IMR-90 (cell line): ENCODE results near the gene OSBPL6. TPM values are rescaled to one million over a fixed set of nuclear protein-coding genes. Genes with fewer than 3 reads are reported as not detected.

ENCODE experiments used
- ATAC-seq: fragments of 200-7000 bp; cut with Tn5 transposase; 2 replicates; pipeline ENCODE4 v1.9.1; 2020; ENCODE audit warnings: low read depth, mild to moderate bottlenecking, moderate library complexity
- BruUV-seq: library from RNA; stranded (reverse); fragments of 400-500 nt; replicated peaks from 2 replicates; lab custom pipeline; 2021; lab: Mats Ljungman, UMichigan
- CTCF ChIA-PET: fragments of 300-600 bp; formaldehyde crosslinking; extraction: SDS; loops from one replicate; lab custom pipeline; 2021; ENCODE audit warnings: antibody characterized with exemption; lab: Yijun Ruan, JAX
- POLR2A ChIA-PET: fragments of 300-600 bp; sonication (Branson Sonifier 250); formaldehyde crosslinking; loops from one replicate; lab custom pipeline; 2022; ENCODE audit warnings: antibody characterized with exemption; ENCODE audit not compliant: unreplicated experiment; lab: Charles Lee
- DNase-seq: peaks from one replicate; pipeline ENCODE4 v3.0.0; 2013
- H2AFZ ChIP-seq: replicated peaks from 2 replicates; pipeline ENCODE3; 2013; ENCODE audit warnings: low read length, mild to moderate bottlenecking; ENCODE audit not compliant: poor library complexity
- H2AK5ac ChIP-seq: 2 replicates; pipeline ENCODE4 v1.6.1; 2013; ENCODE audit warnings: low read depth, low read length, inconsistent platforms
- H2AK9ac ChIP-seq: replicated peaks from 2 replicates; pipeline ENCODE3; 2013; ENCODE audit warnings: mild to moderate bottlenecking, low read depth, low read length, moderate library complexity; ENCODE audit not compliant: poor library complexity
- H2BK120ac ChIP-seq: 2 replicates; pipeline ENCODE4 v1.6.1; 2013; ENCODE audit warnings: low read depth, low read length, inconsistent platforms
- H2BK15ac ChIP-seq: 3 replicates; pipeline ENCODE4 v1.6.1; 2013; ENCODE audit warnings: low read depth, low read length, inconsistent platforms
- H2BK20ac ChIP-seq: 2 replicates; pipeline ENCODE4 v1.6.1; 2013; ENCODE audit warnings: low read depth, mild to moderate bottlenecking, inconsistent platforms, low read length, moderate library complexity
- H2BK5ac ChIP-seq: 2 replicates; pipeline ENCODE4 v1.6.1; 2013; ENCODE audit warnings: mild to moderate bottlenecking, low read depth, low read length, inconsistent platforms; ENCODE audit not compliant: poor library complexity, severe bottlenecking
- H3K14ac ChIP-seq: replicated peaks from 2 replicates; pipeline ENCODE4 v1.6.1; 2013; ENCODE audit warnings: low read depth, low read length, inconsistent platforms
- H3K18ac ChIP-seq: 2 replicates; pipeline ENCODE4 v1.6.1; 2013; ENCODE audit warnings: low read depth, low read length, control low read depth
- H3K23ac ChIP-seq: 2 replicates; pipeline ENCODE4 v1.6.1; 2013; ENCODE audit warnings: low read depth, low read length, inconsistent platforms
- H3K27ac ChIP-seq: 2 replicates; pipeline ENCODE4 v1.5.1; 2013; ENCODE audit warnings: mild to moderate bottlenecking, control low read depth, low read length; ENCODE audit not compliant: insufficient read depth
- H3K27me3 ChIP-seq: 2 replicates; pipeline ENCODE4 v1.6.1; 2013; ENCODE audit warnings: low read length; ENCODE audit not compliant: control insufficient read depth, insufficient read depth
- H3K36me3 ChIP-seq: 2 replicates; pipeline ENCODE4 v1.6.1; 2013; ENCODE audit warnings: low read length, mixed read lengths; ENCODE audit not compliant: control insufficient read depth, insufficient read depth
- H3K4ac ChIP-seq: 2 replicates; pipeline ENCODE4 v1.6.1; 2013; ENCODE audit warnings: low read depth, low read length, inconsistent platforms
- H3K4me1 ChIP-seq: 2 replicates; pipeline ENCODE4 v1.6.1; 2013; ENCODE audit warnings: low read length, mixed read lengths; ENCODE audit not compliant: control insufficient read depth, insufficient read depth
- H3K4me2 ChIP-seq: 2 replicates; pipeline ENCODE4 v1.6.1; 2013; ENCODE audit warnings: low read depth, mild to moderate bottlenecking, control low read depth, low read length, moderate library complexity
- H3K4me3 ChIP-seq: 2 replicates; pipeline ENCODE4 v1.5.1; 2013; ENCODE audit warnings: low read depth, mild to moderate bottlenecking, control low read depth, low read length, moderate library complexity; ENCODE audit not compliant: insufficient read depth
- H3K56ac ChIP-seq: 2 replicates; pipeline ENCODE4 v1.6.1; 2013; ENCODE audit warnings: low read length, inconsistent platforms; ENCODE audit not compliant: insufficient read depth; ENCODE audit errors: extremely low read depth
- H3K79me1 ChIP-seq, 2 experiments: 2 replicates each; pipeline ENCODE4 v1.6.1; 2013; ENCODE audit warnings: low read length in 2 of 2, inconsistent platforms in 1 of 2, low read depth in 1 of 2
- H3K9ac ChIP-seq: 2 replicates; pipeline ENCODE4 v1.6.1; 2013; ENCODE audit warnings: low read depth, low read length, control low read depth
- H3K9me1 ChIP-seq: 2 replicates; pipeline ENCODE4 v1.6.1; 2013; ENCODE audit warnings: low read length, inconsistent platforms; ENCODE audit not compliant: insufficient read depth
- H3K9me3 ChIP-seq: 2 replicates; pipeline ENCODE4 v1.6.1; 2013; ENCODE audit warnings: low read length; ENCODE audit not compliant: control insufficient read depth, insufficient read depth
- H4K20me1 ChIP-seq: 2 replicates; pipeline ENCODE4 v1.6.1; 2013; ENCODE audit warnings: low read length, inconsistent platforms; ENCODE audit not compliant: insufficient read depth
- H4K5ac ChIP-seq: 2 replicates; pipeline ENCODE4 v1.6.1; 2013; ENCODE audit warnings: mild to moderate bottlenecking, low read depth, low read length, control low read depth
- H4K8ac ChIP-seq, 2 experiments: 2 replicates each; pipeline ENCODE4 v1.6.1; 2013; ENCODE audit warnings: low read depth in 2 of 2, low read length in 2 of 2, control low read depth in 1 of 2, inconsistent platforms in 1 of 2
- H4K91ac ChIP-seq: 2 replicates; pipeline ENCODE4 v1.6.1; 2013; ENCODE audit warnings: low read depth, low read length, inconsistent platforms; ENCODE audit not compliant: insufficient read depth
- NFE2L2 ChIP-seq: fragments of 150-350 bp; IDR thresholded peaks from 2 replicates; pipeline ENCODE4 v1.6.1; 2016; ENCODE audit warnings: low read depth, mild to moderate bottlenecking, low read length
- WGBS, 2 experiments: methylation state at CpG; one replicate each; pipeline versions ENCODE4 v1.1.5 to v1.1.7; 2013; ENCODE audit warnings: missing lambda C conversion rate in 2 of 2; ENCODE audit not compliant: insufficient read length in 1 of 2; ENCODE audit errors: extremely low coverage in 2 of 2; 5-methylcytosine and 5-hydroxymethylcytosine counted together
- dilution Hi-C: fragments of 300-500 bp; cut with HindIII; formaldehyde crosslinking; loops from one replicate; pipeline ENCODE4 v1.14.3; 2018; ENCODE audit warnings: low sequenced_read_pairs; ENCODE audit not compliant: unreplicated experiment
- in situ Hi-C: fragments of 300-500 bp; cut with MboI; formaldehyde crosslinking; loops from 3 replicates; pipeline ENCODE4 v1.14.3; 2019; ENCODE audit warnings: low sequenced_read_pairs, inconsistent platforms, mixed read lengths
- intact Hi-C: fragments of 100-400 bp; cut with micrococcal nuclease; formaldehyde crosslinking; loops from 2 replicates; pipeline ENCODE4 v1.10.0; 2022
- polyA plus RNA-seq, 3 experiments: library from polyadenylated mRNA; depleted of rRNA; stranded (reverse); fragments of >200 nt; gene quantifications; 2 replicates each; pipeline ENCODE4 v1.2.3, GENCODE V29; 2012; ENCODE audit warnings: low replicate concordance in 1 of 3
- total RNA-seq: library from RNA; depleted of rRNA; stranded (reverse); fragments of >200 nt; gene quantifications from 2 replicates; pipeline ENCODE4 v1.2.3, GENCODE V29; 2012
- TF ChIP-seq, protein P1 (sequence below): conservative IDR thresholded peaks from 2 replicates; pipeline ENCODE4 v1.5.1; 2012; ENCODE audit warnings: mild to moderate bottlenecking, low read depth, low read length, improper control_type of control experiment

Gene OSBPL6
- total and polyA plus RNA-seq, 2 of the 4 experiments (the other 2 are of a cell fraction), result 3.2 to 3.7 TPM

DNA sequence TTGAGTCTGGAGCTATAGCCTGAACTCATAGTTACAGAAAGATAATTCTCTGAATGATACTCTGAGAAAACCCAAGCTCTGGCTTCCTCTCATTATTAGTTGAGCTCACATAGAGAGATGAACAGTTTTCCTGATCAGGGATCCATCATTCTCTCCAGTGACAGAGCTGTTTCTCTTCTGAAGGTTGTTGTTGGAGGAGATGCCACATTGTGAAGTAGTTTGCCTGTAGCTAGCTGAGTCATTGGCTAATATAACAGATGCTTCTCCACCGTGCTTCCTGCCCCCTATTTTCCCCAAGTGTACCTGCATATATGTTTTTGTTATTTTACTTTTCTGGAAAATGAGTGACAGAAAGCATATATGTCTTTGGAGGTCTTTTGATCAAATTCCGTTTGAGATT is 64.6 kb downstream of the OSBPL6 start:
- H3K4me1 ChIP-seq, result peaks cover 2% of the 10 kb centered on the region; the same call in 1 of the 2 replicates
- H2AFZ ChIP-seq, result no peak overlapping the region
- H3K14ac ChIP-seq, result no peak overlapping the region
- H2BK5ac ChIP-seq, result no peak overlapping the region
- ChIA-PET POLR2A (interaction anchor here (0.6 kb wide), 1 partner anchor 297 kb away, joined by 3 read pairs; no protein-coding TSS in a partner anchor), CTCF (no interaction called here)
- no peaks in the 10 kb centered on the region for H4K20me1 ChIP-seq
- H3K27ac ChIP-seq, result no peak overlapping the region
- no peak overlapping the region for H3K4ac ChIP-seq
- no peaks in the 10 kb centered on the region for H3K9me1 ChIP-seq
- no peak overlapping the region for H2AK9ac ChIP-seq
- H3K4me3 ChIP-seq, result no peak overlapping the region
- dilution Hi-C loops (no loop called here), in situ Hi-C loops (no loop called here), intact Hi-C loops (no loop called here)
- H3K18ac ChIP-seq, result no peak overlapping the region
- H3K56ac ChIP-seq, result no peak overlapping the region
- no TSS peak for BruUV-seq
- H3K79me1 ChIP-seq, result no peaks in the 10 kb centered on the region; a peak in 1 of 4 replicates
- no peak overlapping the region for H3K9ac ChIP-seq
- H3K27me3 ChIP-seq, result no peaks in the 10 kb centered on the region
- WGBS, 2 experiments, result no CpG with 5 or more reads among the region's 2 CpGs
- no peak overlapping the region for H3K4me2 ChIP-seq
- TF ChIP-seq NFE2L2, result 0 out of 2 replicates have a peak, but pooled peaks have one; percentile 26
- TF ChIP-seq, protein P1, sequence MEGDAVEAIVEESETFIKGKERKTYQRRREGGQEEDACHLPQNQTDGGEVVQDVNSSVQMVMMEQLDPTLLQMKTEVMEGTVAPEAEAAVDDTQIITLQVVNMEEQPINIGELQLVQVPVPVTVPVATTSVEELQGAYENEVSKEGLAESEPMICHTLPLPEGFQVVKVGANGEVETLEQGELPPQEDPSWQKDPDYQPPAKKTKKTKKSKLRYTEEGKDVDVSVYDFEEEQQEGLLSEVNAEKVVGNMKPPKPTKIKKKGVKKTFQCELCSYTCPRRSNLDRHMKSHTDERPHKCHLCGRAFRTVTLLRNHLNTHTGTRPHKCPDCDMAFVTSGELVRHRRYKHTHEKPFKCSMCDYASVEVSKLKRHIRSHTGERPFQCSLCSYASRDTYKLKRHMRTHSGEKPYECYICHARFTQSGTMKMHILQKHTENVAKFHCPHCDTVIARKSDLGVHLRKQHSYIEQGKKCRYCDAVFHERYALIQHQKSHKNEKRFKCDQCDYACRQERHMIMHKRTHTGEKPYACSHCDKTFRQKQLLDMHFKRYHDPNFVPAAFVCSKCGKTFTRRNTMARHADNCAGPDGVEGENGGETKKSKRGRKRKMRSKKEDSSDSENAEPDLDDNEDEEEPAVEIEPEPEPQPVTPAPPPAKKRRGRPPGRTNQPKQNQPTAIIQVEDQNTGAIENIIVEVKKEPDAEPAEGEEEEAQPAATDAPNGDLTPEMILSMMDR, result no peak
- no peak overlapping the region for H2BK15ac ChIP-seq
- DNase-seq (peak; percentile 50), ATAC-seq (no peak)
- no peak overlapping the region for H2BK20ac ChIP-seq
- no peak overlapping the region for H2BK120ac ChIP-seq
- no peak overlapping the region for H3K23ac ChIP-seq
- H4K8ac ChIP-seq, result no peak overlapping the region
- H3K36me3 ChIP-seq, result no peaks in the 10 kb centered on the region
- no peak overlapping the region for H2AK5ac ChIP-seq
- H4K5ac ChIP-seq, result no peak overlapping the region
- H3K9me3 ChIP-seq, result no peaks in the 10 kb centered on the region
- no peak overlapping the region for H4K91ac ChIP-seq
